Activated CD4-positive, alpha-beta T cell treated with anti-CD3 and anti-CD28 coated beads, Interleukin-2, Interleukin-6, amounts not matched to agents 100 ng/mL and 50 ng/mL, durations not matched to agents 16 hours and 8 hours (primary cell): ENCODE results near the gene DAAM1.

Source experiments
- DNase-seq: peaks from one replicate; pipeline ENCODE4 v3.0.0-alpha.2; 2020

The DAAM1 gene

DNA sequence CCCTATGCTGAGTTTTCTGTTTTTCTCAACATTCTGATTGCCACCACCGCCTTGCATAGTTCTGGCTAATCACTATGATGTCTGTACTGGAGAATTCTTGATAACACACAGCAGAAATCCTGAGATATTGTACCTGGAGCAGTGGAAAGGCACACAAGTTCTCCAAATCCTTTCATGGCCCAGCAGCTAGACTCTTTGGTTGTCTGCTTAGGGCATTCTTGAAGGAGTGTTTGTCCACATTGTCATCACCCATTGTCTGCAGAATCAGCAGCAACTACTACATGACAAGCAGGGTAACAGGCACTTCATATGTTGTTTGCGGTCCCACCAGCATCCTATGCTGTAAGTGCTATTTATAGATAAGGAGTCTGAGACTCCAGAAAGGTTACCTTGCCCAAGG is 128.9 kb downstream of the DAAM1 start:
- no peak for DNase-seq

DNA sequence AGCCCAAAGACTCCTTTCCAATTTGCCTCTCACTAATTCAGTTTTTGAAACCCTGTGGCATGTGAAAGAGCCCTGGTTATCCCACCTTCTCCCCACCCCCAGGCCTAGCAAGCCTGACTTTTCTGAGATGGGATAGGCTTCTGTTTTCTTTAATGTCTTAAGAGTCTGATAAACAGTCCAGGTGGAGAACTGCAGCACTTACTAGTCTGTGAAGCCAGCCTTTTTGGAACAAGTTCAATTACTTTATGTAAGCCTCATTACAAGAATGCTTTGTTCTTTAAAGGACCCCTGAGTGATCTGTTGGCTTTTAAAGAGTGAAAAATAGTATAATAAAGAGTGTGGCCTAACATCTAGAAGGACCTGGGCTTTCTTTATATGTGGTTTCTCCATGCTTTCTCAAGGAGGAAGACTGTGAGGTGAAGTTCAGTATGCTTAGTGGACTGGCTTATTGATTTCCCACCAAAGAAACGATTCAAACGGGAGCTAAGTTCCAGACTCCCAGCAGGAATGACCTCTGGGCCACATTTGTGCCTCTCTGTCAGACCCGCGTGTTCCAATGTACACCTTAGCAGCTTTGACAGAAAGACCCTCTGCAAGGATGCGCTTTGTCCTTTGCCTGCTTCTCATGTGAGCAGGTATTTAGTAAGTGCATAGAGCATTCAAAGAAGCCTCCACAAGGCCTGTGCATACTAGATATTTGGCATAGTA is 129.5 kb downstream of the DAAM1 start:
- no peak for DNase-seq

DNA sequence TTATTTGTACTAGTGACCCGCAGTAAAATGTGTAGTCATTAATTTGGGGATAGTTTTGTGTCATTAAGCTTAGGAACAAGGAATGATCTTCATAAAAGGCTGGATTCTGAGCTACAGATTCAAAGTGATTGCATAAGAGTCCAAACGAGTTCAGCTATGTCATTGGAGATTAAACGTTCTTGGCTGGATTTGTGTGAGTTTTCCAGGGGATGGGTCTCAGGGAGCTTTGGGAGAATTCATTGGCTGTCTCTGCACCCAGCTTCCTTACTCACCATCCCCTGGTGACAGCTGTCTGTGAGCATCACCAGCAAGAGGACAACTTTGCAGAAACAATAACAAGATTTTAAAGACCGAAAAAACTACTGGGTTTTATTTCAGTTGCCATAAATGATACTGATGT is 130.4 kb downstream of the DAAM1 start:
- no peak for DNase-seq

DNA sequence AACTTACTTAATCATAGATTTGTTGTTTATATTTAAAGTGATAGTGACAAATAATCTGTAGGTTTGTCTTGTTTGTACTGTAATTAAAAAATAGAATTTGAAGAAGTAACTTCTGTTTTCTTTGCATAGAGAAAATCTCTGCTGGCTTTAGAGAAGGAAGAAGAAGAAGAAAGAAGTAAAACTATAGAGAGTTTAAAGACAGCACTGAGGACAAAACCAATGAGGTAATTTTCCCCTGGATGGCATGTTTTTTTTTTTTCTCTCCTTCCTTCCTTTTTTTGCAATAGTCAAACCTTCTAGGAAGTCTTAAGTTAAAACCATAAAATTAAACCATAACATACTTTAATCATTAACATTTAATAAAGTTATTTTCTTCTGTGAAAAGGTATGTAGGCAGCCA is 131.9 kb downstream of the DAAM1 start:
- DNase-seq: no peak

DNA sequence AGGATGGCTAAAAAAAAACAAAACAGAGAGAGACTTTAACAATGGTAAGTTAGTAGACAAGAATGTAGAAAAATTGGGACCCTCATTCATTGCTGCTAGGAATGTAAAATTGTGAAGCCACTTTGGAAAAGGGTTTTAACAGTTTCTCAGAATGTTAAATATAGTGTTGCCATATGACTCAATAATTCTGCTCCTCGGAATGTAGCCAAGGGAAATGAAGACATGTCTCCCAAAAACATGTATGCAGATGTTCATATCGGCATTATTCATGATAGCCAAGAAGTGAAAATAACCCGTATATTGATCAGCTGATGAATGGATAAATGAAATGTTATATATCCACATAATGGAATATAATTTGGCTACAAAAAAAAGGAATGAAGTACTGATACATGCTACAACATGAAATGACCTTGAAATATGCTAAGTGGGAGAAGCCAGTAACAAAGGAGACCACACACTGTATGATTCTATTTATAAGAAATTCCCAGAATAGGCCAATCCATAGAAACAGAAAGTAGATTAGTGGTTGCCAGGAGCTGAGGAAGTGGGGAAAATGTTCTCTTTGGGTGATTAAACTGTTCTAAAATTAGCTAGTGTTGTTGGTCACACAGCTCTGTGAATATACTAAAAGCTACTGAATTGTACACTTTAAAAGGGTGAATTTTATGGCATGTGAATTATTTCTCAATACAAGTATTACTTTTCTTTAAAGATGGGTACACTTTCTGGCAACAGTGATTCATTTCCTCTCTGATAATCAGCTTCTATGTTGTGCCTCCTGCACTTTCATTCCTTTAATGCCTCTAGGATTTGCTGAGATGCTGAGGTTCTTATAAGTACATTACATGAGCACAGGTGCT is 132.5 kb downstream of the DAAM1 start:
- DNase-seq: peak; percentile 3

DNA sequence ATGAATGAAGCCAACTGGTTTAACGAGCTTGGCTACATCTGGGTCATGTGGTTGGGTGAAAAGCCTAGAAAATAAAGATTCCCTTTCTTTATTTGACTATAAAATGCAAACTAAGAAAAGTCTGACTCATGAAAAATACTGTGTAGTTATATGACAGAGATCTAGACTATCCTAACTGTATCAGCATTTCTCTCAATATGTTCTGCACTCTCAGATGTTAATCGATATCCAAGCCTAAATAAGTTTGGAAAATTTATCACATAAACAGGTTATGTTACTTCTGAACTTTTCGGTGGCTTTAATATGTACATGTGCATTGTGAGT is 133.1 kb downstream of the DAAM1 start:
- DNase-seq: no peak

DNA sequence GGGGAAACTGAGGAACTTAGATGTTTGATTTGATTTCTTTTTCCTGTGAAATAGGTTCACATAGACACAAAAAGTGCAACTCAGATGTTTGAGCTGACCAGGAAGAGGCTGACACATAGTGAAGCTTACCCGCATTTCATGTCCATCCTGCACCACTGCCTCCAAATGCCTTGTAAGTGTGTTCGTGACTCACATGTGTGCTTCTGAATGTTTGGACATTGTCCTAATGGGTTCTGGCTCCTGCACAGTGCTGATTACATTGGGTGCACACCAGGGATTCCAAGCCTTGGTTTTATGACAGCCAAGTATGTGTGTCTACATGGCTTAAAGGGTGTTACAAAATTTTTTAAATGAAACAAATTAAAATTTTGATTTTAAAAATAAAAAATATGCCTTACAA is 137.4 kb downstream of the DAAM1 start:
- DNase-seq: no peak

DNA sequence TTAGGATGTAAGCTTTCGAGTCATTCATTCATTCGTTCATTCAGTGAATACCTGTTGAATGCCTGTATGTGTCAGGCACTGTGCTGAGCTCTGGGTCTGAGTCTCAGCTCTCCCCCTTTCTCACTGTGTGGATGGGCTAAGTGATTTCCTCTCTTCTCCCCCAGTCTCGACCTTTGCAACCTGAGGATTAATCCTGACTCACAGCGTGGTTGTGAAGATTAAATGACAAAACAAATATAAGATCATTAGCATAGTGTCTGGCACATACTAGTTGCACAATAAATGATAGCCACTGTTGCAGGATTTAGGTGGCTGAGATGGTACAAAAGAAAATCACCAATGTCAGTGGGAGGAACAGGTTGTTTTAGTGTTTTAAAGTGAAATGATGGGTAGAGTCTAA is 140.0 kb downstream of the DAAM1 start:
- DNase-seq: no peak

DNA sequence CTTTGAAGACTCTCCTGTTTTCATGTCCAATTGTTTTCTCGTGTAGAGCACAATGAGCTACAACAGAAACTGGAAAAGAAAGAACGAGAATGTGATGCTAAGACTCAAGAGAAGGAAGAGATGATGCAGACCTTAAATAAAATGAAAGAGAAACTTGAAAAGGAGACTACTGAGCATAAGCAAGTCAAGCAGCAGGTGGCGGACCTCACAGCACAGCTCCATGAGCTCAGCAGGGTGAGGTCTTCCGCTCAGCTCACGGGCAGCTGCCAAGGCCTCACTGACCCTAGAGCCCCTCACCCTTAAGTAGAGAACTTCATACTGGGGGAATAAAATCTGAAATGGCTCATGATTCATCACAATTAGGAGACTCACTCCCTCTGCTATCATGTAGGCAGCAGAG is 142.0 kb downstream of the DAAM1 start:
- no peak for DNase-seq

DNA sequence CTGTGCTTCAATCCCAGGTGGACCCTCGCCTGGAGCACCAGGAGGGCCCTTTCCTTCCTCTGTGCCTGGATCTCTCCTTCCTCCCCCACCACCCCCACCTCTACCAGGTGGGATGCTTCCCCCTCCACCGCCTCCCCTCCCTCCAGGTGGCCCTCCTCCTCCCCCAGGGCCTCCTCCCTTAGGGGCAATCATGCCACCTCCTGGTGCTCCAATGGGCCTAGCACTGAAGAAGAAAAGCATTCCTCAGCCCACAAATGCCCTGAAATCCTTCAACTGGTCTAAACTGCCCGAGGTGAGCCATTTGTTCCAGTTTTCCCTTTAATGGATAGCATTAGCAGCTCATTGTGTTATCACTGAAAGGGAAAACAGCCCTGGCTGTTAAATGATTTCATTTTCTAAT is 142.8 kb downstream of the DAAM1 start:
- DNase-seq: no peak

DNA sequence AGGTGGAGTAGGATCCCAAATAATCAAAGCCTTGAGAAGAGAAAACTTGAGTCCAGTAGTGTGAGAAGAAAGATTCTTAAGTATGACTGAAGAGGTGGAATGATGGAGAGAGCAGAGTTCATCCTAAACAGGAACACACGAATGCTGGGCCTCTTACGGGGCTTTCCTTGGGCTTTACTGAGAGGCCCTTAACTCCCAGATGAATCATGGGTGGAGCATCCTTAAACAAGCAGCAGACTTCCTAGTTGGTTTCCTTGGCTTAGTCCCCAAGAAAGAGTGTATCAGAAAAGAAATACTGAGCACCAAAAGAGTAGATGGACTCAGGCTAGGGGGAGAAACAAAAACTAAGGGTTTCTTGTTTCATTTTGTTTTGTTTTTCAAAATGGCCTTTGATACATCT is 144.3 kb downstream of the DAAM1 start:
- DNase-seq: no peak

DNA sequence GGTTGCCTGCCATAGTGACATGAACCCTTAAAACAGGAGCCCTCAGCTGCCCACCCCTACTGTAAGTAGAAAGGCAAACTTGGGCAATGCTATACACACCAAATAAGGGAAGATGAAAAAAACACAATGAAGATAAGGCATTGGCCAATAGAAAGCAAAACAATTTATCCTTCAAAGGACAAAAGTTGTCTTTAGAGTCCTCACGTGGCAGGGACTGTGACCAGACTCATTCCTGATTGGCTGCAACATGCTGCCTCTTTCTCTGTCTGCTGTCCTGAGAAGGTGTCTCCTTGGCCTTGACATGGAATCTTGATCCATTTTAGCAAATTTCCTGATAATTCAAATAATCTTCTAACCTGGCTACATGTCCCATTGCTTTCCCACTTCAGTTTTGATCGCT is 144.8 kb downstream of the DAAM1 start:
- DNase-seq: no peak

DNA sequence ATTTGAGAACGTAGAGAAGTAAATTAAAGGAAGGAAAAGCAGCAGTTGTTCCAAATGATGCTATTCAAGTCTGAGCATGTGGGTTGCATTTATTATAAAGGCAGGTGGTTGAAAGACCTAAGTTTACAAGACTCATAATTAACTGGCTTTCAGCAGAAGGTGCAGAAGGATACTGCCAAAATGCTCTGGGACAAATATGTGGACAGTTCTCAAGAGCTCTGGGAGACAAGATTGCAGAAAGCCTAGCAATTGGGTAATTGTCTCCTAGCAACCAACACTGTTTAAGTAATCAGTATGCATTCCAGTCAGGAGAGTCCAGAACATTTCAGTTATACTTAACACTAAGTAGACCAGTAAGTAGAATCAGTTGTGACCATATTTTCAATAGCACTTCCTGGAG is 145.2 kb downstream of the DAAM1 start:
- DNase-seq: no peak

DNA sequence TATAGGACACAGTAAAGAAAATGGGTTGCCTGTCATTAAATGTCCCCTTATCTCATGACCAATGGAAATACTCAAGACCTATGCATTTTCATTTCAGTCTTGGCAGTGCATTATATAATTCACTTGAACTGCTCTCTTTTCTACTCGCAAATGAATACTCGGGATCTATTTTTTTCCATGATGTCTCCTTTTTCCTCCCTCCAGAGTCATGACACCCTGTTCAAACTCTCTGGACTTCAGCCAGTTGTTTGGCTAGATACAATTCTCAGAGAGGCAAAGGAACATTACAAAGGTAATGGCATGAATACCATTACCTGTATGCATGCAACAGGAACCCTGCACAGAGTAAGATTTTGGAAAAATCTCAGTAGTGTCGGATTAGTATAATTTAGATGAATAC is 145.8 kb downstream of the DAAM1 start:
- no peak for DNase-seq

DNA sequence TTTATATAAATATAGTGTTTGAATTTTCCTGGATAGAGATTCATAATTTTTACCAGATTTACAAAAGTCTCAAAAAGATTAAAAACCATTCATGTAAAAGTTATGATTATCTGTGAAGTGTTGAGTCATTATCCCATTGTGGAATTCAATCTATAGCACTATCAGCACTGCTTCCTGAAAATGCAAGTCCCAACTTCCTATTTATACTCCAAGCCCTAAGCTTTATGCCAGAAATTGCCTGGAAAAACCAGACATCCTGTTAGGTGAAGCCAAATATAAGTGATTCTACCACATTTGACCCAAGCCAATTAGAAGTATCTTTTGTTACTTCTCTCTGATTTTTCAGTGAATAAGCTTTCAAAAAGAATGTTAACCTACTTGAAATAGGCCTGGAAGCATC is 147.6 kb downstream of the DAAM1 start:
- DNase-seq: no peak

DNA sequence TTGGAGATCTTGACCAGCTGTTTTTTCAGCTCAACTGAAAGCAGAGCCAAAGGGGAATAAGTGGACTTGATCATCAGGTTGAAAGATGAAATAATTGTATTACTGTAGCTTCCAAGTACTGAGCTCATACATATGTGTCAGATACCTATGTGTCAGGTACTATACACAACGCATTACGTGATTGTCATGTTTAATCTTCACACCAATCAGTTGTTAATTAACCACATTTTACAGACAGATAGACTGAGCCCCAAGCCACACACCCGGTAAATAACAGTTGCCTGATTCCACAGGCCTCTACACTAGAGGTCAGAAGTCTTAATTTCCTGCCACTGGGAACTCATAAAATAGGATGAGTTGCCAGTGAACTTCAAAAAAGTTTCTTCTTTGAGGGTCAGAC is 148.2 kb downstream of the DAAM1 start:
- no peak for DNase-seq

DNA sequence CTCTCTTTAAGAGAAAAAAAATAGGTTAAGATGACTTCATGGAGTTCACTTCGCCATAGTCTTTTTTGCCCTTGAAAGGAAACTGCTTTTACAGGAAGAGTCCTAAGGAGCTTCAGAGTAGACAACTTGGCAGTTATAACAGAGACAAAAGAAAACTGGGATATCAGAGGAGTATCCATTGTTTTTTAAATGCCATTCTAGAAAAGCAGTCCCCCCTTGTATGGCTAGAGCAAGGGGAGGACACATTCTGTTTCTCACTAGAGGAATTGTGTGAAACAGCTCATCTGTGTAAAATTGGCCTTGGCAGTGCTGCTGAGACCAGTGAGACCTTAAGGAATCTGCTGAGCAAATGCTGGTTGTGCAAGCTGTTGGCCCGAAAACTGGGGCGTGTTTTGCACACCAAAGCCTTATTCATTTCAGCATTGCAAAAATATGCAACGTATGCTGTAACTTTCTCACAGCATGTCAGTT is 148.7 kb downstream of the DAAM1 start:
- no peak for DNase-seq

DNA sequence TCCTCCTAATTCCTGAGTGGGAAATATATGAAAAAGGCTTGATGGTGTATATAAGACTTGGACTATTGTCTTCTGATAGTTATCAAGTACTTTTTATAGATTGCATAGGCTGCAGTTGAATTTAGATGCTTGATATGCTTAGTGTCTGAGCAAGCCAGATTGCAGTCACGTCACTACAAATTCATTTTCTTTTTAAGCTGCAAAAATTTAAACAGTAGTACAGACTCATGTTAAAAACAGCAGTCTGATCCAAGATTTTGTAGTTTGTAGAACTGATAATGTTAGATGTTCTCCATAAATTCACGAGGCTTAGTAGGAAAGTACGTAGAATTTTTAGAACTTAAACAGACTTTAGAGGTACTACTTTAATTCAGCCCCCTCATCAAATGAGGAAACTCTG is 150.3 kb downstream of the DAAM1 start:
- no peak for DNase-seq

DNA sequence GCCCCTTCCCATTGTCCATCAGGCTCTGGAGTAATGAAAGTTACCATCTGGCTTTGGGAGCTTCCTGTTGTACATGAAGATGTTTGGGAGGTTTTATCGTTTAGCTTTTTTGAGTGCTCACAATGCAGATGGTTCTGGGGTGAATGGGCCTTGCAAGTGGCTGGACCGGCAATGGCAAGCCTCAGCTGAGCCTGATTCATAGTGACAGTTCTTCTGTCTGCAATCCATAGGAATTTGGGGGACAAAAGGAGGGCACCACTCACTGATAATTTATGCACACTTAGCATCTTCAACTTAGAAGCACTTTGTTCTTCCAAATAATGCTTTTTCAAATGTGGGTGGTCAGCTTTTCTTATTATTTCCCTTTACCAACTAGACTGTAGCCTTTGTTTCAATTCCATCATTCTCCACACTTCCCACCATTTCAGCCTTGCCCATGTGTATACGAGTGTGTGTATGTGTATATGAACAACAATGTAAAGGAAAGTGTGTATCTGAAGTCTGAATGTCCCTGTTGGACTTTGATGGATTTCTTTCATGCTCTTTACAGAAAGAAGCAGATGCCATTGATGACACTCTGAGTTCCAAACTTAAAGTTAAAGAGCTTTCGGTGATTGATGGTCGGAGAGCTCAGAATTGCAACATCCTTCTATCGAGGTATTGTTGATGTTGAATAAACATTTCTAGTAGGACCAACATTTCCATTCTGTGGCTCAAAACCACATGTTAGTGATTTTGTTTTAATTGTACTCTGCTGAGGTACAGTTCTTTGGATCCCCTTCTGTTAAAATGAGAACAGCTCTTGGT is 151.3 kb downstream of the DAAM1 start:
- DNase-seq: no peak

DNA sequence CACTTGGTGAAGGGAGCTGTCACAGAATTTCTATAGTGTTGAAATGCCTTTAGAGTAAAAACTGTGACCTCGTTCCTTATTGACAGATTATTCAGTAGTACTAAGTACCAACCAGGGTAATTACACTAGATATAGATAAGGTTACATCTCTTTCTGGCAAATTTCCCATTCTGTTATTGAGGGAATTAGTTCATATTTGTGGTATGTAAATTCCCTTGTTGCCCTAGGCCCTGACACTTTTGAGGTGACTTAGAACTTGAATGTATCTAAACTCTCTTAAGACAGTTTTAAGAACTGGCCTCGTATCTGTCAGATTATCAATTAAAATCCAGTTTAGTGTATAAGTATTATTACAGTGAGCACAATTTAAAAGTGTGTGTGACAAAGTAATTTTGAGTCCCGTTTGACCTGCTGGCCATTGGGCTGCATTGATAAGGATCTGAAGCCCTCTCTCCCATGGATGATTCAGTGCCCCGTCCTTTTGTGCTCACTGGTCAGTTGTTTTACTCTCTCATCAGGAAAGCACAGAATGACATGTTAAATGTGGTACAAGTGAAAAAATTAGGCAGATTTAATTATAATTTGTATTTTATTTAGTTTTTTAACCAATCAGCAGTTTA is 153.5 kb downstream of the DAAM1 start:
- no peak for DNase-seq

DNA sequence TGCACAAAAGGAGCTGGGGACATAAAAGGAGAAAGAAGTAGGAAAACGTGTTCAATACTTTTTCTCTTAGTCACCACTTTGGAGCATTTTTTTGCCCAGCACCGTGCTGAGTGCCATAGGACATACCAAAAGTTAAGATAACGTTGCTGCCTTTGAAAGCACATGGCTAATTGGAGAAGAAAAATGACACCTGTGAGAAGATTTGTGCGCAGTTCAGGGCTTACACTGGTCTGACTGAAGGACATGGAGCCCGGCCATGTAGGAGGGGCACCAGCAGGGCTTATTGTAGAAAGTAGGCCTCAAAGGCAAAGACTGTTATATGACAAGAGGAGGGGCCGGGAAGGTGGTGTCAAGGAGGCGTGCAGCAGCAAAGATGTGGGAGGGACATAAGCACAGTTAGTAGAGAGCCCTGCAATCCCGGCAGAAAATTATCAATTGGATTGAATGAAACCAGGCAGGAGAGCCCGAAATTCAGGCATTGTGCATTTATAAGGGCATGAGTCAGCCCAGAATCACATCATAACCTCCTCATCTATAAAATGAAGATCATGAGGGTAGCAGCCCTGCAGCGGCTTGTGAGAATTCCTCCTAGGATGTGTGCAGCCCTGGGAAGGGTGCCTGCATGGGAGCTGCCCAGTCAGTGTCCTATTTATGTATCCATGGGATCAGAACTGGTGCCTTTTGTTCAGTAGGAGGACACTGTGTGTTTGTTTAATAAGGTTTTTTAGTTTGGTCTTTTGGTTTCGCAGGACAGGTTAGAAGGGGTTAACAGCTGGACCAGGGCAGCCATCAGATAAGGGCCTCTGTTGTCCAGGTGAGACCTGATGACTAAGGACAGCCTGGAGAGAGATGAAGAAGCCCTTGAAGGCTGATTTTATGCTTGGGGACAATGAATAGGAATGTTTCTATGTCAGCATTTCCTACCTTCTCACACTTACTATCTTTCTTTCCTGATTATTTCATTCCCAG is 154.3 kb downstream of the DAAM1 start:
- DNase-seq: no peak

DNA sequence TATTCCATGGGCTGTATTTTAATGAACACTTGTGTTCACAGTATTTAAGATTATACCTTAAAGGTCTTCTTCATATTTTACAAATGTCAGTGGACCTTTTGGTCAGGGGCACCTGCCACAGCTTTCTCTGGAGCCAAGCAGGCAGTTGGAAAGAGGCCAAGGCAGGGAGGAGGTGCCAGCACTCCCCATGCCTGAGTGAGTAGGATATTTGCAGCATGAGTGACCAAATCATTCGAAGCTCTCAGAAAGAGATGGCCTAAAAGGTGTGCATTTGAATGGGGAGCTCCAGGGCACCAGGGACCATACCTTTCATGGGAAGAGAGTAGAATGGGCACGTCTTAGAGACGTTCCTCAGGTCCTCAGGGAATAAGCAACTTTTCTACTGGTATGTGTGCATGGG is 155.1 kb downstream of the DAAM1 start:
- no peak for DNase-seq
